ENCODE results near the gene PPP1CC.
"Not testable (repeated sequence)": the region's sequence is repeated elsewhere in the genome, so short reads cannot be mapped to it uniquely, and the experiment has no call there.

PPP1CC gene

DNA sequence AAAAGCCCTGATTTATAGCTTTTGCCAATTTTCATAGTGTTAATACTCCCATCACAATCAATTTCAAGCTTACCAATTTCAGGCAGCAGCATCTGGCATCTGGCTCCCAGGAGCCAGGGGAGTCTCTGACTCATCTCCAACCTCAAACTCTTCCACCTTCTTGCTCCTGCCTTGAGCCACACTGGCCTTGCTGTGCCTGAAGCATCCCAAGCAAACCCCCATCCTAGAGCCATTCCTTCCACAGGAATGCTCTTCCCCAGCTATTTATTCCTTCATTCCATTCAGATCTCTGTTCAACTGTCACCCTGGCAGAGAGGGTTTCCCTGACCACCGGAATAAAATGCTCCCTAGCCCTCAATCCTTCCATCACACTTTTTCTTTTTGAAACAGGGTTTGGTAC is 13.9 kb upstream of the PPP1CC start:
- in situ Hi-C loops (cut with HindIII; ENCODE audit: low sequenced_read_pairs) = loop anchor here (5.0 kb wide), 1 partner anchor 46 kb away; no protein-coding TSS in a partner anchor

DNA sequence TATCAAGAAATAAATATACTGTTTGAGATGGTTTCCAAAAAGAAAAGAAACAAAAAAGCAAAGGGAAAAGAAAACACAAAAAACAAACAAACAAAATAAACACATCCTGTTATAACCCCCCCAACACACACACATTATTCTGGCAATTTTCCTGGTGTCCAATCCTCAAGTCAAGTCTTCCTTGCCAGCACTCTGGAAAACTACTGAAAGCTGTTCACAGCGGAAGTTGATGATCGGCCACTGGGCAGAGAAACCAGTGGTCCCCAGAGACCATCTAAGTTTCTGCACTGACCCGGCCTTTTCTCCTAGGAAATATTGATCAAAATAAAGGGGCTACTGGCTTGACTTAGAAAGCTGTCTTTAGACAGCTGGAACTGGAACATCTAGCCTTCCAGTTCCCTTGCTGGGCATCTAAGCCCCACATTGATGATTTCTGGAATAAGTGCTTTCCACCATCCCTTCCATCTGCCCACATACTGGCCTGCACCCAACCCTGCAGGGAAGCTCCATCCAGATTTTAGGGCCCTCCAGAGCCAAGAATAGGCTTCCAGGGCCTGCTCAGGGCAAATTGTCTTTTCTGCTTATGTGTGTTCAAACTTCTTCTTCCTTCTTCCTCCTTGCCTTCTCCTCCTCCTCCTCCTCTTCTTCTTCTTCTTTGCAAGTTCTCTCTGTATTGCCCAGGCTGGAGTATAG is 11.6 kb upstream of the PPP1CC start:
- in situ Hi-C loops (cut with HindIII; ENCODE audit: low sequenced_read_pairs) = no loop called here

DNA sequence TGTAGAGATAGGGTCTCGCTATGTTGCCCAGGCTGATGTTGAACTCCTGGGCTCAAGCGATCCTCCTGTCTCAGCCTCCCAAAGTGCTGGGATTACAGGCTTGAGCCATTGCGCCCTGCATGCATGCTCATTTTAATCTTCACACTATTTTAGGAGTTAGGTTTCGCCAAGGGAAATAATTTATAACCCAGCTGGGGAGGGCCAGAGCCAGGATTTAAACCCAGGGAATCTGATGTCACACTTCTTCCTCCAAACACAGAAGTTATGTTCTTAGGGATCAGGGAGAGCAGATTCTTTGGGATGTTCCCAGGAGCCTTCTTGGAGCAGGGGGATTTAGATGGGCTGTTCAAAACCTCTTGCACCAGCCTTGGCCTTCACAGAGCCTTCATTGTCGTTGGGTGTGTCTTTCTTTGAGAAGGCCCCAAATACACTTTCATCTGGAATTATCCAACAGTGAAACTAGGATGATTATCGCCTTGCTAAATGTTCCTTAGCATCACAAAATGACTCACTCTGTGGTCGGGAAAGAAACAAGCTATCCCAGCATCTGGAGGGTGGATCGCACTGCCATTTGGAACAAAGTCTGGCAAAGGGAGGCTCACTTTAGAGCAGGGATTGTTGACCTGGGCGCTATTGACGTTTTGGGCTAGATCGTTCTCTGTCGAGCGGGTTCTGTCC is 8.2 kb upstream of the PPP1CC start:
- in situ Hi-C loops (cut with HindIII; ENCODE audit: low sequenced_read_pairs) = no loop called here

DNA sequence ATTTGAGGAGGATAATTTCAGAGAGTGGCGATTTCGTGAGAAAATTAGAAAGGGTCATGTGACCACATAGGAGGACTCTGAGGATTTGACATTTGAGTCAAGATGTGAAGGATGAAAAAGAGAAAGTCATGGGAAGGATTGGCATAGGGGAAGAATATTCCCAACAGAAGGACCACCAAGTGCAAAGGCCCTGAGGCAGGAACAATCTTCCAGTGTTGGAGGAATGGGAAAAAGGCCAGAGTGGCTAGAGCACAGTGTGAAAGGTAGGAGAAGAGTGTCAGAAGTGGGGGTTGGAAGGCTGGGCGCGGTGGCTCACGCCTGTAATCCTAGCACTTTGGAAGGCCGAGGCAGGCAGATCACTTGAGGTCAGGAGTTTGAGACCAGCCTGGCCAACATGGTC is 3.9 kb upstream of the PPP1CC start:
- in situ Hi-C loops (cut with HindIII; ENCODE audit: low sequenced_read_pairs) = no loop called here

DNA sequence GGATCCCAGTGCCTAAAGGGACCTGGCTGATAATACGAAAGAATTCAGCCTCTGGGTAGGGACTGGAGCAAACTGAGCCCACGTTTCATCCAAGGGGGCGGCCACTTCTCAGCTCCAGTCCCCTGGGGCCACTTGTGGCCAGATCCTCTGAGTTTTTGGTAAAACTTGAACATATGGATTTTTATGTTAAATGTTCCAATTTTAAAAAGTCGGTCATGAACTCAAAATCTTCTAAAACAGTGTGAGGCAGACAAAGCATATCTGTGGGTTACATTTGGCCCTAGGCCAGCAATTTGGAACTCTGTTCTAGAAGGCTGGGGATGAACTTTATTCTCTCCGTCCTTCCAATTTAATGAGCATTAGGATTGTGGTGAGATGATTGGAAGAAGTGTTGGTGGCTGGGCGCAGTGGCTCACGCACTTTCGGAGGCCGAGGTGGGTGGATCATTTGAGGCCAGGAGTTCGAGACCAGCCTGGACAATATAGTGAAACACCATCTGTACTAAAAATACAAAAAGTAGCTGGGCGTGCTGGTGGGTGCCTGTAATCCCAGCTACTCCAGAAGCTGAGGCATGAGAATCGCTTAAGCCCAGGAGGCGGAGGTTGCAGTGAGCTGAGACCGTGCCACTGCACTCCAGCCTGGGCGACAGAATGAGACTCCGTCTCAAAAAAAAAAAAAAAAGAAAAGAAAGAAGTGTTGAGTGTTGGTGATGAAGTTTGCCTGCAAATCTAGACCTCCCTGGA is 3.0 kb upstream of the PPP1CC start:
- in situ Hi-C loops (cut with HindIII; ENCODE audit: low sequenced_read_pairs) = no loop called here

DNA sequence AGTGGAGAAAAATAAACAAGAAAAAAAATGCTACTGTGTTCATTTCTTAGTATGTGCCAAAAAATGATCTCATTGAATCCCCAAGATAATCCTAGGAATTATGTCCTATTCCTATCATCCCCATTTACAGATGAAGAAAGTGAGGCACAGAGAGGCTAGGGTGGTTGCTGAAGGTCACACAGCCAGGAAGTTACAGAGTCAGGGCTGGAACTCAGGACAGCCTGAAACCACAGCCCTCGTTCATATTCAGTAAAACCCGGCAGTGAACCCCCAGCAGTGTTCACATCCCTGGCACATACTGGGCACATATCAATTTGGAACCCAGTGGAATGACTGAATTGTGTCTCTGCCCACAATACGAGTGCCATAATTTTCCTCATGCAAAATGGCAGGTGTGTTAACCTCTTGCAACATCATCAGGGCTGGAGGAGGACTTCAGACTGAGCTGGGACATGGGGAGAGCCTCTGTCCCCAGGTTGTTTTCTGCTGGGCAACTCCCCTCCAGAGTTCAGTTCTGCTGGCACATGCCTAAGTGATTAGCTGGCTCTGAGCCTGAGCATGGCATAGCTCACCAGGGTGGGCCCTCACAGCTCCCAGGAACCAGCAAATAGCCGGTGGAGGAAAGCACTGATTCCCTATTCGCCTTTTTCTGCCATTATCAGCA is 2.0 kb upstream of the PPP1CC start:
- in situ Hi-C loops (cut with HindIII; ENCODE audit: low sequenced_read_pairs) = no loop called here

DNA sequence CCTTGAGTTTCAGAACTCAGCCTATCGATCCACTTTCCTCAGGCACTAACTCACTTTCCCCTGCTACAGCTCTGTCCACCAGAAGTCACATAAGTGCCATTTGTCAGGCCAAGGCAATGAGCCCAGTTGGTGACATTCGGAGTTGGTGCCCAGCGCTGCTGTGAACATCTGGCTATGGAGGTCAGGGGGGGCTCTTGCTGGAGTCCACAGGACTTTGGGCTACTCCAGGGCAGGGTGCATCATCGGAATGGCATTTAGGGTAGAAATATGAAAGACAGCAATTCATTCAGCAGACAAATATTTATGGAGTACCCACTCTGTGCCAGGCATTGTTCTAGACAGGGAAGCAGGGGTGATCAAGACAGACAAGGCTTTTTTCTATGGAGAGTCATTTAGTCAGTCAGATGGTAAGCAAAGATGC is 1.5 kb upstream of the PPP1CC start:
- in situ Hi-C loops (cut with HindIII; ENCODE audit: low sequenced_read_pairs) = no loop called here

DNA sequence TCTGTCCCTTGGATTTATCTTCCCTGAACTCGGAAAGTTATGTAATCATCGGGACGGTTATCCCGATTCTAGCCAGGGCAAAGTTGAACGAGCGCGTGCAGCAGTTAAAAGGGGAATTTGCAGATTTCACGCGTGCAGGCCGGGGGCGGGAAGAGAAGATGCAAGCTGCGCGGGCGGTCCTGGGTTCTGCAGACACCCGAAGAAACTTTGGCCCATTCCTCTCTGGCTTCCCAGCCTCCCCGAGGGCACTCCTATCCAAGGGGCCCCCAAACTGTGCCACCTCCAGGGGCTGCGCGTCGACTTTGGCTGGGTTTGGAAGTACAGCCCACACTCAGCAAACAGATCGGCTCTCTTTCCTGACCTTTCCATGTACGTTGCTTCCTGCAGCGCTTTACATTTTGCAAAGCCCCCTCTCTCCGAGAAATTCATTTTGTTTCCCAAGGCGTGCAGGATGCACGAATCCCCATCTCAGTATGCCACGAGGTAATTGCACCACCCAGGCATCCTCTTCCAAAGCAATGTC is 941 bp upstream of the PPP1CC start:
- in situ Hi-C loops (cut with HindIII; ENCODE audit: low sequenced_read_pairs) = no loop called here

DNA sequence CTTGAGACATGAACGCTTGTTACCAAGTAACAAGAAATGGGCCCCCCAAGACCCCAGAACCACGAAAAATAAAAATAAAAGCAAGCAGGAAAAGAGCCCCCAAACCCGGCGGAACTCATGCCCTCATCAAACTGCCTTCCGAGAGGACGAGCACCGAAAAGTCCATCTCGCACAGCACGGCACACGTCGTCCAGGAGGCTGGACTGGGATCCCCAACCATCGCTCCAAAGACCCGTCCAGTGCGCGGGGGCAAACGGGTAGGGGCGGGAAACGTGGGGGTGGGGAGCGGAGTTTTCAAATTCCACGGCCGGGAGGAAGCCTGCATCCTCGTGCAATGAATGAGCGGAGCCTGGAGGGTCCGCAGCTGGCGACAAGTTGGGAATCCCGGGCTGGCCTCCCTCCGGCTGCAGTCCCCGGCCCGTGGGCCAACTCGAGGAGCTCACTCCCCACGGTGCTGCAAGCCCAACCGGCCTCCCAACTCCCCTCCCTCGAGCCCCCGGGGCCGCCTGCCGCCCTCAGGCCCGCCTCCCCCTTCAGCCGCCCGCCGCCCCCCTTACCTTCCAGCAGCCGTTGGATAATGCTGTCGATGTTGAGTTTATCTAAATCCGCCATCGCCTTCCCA is 484 bp downstream of the PPP1CC start:
- in situ Hi-C loops (cut with HindIII; ENCODE audit: low sequenced_read_pairs) = no loop called here

DNA sequence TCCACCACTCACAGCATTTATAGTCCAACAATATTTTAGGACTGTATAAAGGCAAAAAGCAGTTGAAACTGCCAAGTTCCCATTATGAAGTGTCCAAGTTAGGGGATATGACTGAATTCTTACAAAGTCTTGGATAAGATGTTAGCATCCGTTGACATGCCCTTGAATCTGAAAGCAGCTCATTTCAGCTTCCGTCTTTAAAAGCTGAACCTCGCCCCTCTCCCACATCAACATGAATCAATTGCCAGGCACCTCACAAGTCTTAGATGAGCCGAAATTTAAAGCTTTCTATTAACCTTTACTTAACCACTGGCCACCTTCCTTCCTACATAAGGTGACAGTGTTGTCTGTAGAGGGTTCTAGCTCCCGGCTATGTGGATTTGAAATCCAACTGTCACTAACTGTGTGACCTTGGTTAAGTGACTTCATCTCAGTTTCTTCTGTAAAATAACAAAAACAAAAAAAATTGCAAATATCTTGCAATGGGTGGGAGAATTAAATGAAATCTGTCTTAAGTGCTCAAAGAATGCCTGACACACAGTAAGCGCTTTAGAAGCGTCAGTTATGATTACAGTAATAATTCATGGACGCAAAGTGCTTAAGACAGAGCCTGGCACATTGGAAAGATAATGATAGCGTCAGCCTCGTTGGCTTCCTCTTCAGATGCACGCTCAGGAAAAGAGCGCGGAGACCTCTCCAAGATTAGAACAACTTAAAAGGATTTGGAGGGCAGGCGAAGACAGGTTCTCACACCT is 1.2 kb downstream of the PPP1CC start:
- in situ Hi-C loops (cut with HindIII; ENCODE audit: low sequenced_read_pairs) = no loop called here

DNA sequence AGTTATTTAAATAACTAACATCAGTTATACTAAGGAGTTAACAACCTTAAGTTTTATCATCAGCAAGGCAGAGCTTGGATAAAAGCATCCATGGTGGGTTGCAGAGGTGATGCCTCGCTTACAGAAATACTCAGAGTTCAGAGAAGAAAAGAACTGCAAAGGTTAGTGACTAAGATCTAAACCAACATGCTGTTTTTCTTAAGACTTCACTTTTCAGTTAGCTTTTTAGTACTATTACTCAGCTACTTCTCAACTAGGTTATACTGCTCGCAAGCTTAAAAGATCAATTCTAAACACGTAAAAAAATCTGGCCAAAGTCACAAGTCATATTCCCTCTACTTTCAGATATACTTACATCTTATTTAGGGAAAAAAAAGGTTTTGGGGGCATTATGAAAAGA is 2.8 kb downstream of the PPP1CC start:
- in situ Hi-C loops (cut with HindIII; ENCODE audit: low sequenced_read_pairs) = no loop called here

DNA sequence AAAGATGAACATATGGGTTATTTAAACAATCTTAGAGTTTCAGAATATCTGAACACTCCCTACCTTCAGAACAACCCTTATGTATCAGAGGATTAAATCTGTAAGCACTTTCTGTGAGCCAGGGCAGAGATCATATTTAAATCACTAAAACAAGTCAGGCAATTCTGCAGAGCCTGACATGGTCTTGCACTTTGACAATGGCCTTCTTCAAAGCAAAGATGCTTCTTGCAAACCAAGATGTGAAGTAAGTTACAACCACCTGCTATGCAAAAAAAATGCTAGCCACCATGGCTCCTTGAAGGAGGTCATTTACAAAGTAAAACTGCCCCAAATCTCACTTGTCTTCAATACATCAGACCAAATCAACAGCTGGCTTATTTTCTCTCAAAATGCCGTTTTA is 3.2 kb downstream of the PPP1CC start:
- in situ Hi-C loops (cut with HindIII; ENCODE audit: low sequenced_read_pairs) = no loop called here

DNA sequence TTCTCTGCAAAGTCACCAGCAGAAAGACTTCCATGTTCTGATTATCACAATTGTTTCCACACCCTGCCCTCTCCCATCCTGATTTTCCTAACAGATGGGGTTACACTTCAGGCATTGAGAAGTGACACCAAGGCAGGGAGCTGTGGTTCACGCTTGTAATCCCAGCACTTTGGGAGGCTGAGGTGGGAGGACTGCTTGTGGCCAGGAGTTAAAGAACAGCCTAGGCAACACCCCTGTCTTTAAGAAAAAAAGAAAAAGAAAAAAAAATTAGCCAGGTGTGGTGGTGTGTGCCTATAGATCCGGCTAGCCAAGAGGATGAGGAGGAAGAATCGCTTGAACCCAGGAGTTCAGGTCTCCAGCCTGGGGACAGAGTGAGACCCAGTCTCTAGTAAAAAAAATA is 5.2 kb downstream of the PPP1CC start:
- in situ Hi-C loops (cut with HindIII; ENCODE audit: low sequenced_read_pairs) = no loop called here

DNA sequence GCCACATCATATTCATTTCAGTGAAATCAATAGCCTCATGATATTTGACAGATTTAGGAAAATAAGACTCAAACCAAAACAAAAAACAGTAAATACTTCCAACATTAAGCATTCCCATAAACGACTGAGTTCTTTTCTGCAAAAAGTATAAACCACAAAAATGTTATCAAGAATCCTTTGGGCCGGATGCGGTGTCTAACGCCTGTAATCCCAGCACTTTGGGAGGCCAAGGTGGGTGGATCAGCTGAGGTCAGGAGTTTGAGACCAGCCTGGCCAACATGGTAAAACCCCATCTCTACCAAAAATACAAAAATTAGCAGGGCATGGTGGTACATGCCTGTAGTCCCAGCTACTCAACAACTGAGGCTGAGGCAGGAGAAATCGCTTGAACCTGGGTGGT is 5.7 kb downstream of the PPP1CC start:
- in situ Hi-C loops (cut with HindIII; ENCODE audit: low sequenced_read_pairs) = not testable (repeated sequence)

DNA sequence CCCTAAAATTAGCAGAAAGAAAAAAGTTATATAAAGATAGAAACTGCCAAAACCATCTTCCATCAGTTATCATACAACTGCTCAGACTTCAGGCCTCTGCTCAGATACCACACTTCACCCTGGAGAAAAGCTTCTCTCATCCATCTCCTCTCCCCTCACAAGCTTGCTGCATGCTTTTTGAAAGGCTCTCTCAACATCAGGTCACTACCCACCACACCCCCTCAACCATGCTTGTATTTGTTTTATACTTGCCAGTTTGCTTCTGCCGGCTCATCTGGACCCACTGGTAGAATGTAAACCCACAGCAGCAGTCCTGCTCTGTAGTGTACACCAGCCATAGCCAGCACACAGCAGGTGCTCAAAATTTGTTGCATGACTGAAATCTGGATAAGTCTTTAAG is 8.8 kb downstream of the PPP1CC start:
- in situ Hi-C loops (cut with HindIII; ENCODE audit: low sequenced_read_pairs) = no loop called here

DNA sequence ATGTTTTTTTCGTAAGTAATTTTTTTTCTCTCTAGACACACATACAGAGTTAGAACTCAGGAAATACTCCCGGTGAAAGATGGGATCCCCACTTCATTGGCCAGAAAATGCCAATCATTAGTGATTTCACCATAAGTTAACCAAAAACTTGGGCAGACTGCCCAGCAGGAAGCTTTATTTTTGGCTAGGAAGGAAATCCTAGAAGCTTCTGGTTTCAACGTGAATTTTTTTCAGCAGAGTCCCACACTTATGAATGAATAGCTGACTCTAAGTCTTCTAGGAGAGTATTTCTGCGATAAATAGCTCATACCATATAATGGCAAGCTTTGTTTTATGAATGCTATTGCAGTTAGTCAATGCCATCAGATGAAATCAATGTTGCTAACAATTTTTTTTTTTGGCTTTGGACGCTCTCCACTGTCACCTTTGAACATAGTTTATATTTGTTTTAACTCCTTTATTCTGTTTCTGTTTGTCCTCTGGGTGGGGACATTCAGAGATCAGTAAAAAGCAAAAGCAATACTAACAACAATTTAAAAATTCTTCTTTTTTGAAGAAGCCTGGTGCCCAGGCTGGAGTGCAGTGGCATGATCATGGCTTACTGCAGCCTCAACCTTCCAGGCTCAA is 9.5 kb downstream of the PPP1CC start:
- in situ Hi-C loops (cut with HindIII; ENCODE audit: low sequenced_read_pairs) = no loop called here

DNA sequence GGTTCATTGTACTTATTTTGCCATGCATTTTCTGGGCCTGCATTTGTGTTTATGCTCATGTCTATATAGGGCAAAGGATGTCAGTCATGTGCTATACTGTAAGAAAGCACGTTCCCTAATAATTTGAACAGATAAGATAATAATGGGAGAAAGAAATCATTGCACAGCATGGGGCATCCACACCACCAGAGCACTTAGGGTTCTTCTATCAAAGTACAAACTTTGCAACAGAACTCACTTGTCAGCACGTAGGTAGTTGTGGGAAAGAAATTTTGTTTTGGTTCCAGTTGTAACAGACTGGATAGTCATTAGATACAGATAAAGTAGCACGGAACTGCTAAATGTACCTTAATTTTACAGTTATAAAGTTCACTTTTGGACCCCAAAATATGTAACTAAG is 10.1 kb downstream of the PPP1CC start:
- in situ Hi-C loops (cut with HindIII; ENCODE audit: low sequenced_read_pairs) = no loop called here

DNA sequence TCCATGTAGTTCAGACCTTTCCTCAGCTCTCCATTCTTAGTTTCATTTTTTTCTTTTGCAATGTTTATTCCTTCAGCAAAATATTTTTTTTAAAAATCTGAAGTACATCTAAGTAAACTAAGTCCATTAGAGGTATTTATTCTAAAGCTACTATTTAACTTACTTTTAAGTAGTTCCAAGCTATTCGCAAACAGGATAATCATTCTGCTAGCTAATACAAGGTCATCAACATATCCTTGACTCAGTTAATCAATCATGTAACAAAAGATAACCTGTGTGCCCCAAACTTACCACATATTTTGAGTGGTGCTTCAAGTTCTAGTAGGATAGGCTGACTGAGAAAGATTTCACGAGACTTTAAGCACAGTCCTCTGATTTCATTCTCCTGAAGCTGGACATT is 11.2 kb downstream of the PPP1CC start:
- in situ Hi-C loops (cut with HindIII; ENCODE audit: low sequenced_read_pairs) = no loop called here

DNA sequence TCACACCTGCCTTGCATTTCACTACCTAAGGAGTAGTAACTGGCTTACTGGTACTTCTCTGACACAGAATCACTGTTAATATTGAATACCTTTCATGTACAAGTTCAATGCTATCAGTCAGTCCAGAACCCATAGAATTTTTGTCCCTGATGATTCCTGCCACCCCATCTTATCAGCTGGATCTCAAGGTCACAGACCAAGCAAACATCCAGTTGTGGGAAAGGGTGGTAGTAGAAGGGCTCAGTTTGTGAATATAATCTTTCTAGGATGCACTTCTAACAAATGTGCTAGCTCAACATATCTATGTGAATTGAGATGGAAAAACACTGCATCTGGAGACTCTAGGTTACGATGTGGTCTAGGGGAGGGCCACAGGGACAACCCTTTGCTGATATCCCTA is 14.1 kb downstream of the PPP1CC start:
- in situ Hi-C loops (cut with HindIII; ENCODE audit: low sequenced_read_pairs) = no loop called here

Measured in DLD1 (cell line).